SIG-M5 treated with dmso at 0.1 percent for 504 hours (cell line): ENCODE results near the gene BCAS1.

Experiments
- DNase-seq: peaks from one replicate; lab custom pipeline; 2025; ENCODE audit not compliant: unreplicated experiment; lab: John Stamatoyannopoulos, UW

Gene BCAS1

GRCh38 chr20:54054516-54054915 is 15.9 kb downstream of the BCAS1 start:
- DNase-seq, result no peak

GRCh38 chr20:54051068-54051467 is 19.3 kb downstream of the BCAS1 start:
- DNase-seq, result no peak

- no peak for DNase-seq
Observed at GRCh38 chr20:54048891-54049545, 21.4 kb downstream of the BCAS1 start.

- peak; percentile 90 for DNase-seq
Observed at GRCh38 chr20:54048481-54048880, 21.9 kb downstream of the BCAS1 start.

DNA sequence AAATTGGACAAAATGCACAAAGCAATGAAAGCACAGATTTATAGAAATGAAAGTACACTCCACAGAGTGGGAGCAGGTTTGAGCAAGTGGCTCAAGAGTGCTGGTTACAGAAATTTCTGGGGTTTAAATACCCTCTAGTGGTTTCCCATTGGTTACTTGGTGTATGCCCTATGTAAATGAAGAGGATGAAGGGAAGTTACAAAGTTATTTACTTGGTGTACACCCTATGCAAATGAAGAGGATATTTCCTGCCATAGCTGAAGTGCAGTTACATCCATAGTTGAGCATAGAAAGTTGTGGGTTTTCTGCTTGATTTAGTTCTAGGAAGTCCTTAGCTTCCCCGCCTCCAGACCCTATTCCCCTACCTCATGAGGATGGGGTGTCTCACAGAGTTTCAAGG is 22.7 kb downstream of the BCAS1 start:
- DNase-seq, result no peak

- DNase-seq, result no peak
Observed at GRCh38 chr20:54047048-54047447, 23.3 kb downstream of the BCAS1 start.

- peak; percentile 67 for DNase-seq
Observed at GRCh38 chr20:54044156-54044555, 26.2 kb downstream of the BCAS1 start.

- no peak for DNase-seq
Observed at GRCh38 chr20:54043076-54043967, 27.1 kb downstream of the BCAS1 start.

GRCh38 chr20:54042021-54042420 is 28.4 kb downstream of the BCAS1 start:
- DNase-seq, result no peak

DNA sequence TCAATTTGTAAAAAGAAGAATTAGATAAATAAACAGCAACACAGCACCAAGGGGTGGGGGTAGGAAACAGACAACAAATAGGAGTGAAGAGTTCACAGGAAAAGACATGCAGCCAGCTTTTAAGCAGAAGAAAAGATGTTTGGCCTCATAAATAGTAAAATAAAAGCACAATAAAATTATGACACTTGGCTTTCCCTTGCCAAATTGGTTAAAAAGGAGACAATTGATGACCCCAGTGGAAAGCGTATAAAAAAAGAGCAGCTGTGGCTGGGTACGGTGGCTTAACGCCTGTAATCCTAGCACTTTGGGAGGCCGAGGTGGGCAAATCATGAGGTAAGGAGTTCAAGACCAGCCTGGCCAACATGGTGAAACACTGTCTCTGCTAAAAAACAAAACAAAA is 29.1 kb downstream of the BCAS1 start:
- no peak for DNase-seq

- DNase-seq, result no peak
Observed at GRCh38 chr20:54040531-54040930, 29.9 kb downstream of the BCAS1 start.

DNA sequence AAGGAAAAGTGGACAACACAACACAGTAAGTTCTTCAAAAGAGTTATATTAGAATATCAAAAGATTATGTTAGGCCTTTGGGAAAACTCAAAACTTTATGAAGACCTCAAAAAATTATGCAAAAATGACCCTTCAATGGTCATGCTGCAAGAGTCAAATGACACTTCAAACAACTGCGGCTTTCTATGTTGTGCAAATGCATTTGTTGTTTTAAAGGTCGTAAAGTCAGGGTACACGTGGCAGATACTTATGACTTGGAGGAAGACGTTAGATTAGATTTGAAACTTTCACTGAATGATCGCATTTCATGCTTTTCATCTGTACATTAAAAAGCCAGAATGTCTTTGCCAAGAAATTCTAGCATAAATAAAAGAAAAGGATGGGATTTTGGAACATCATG is 31.4 kb downstream of the BCAS1 start:
- no peak for DNase-seq

DNA sequence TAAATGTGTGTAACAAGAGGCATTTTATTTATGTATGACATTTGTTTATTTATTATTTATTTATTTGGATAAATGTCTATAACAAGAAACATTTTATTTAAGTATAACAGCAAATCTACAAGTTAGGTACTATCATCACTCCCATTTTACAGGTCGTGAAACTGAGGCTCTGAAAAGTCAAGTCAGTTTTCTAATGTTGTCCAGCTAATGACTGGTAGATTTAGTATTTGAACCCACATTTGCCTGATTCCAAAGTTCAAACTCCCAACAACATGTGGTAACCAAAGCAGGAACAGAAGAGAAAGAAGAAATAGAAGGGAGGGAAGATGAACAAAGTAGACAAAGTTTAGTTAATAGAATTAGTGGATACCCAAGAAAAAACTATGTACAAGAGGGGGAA is 32.9 kb downstream of the BCAS1 start:
- DNase-seq, result no peak

- DNase-seq, result no peak
Observed at GRCh38 chr20:54029643-54030042, 40.8 kb downstream of the BCAS1 start.

GRCh38 chr20:54029176-54029575 is 41.2 kb downstream of the BCAS1 start:
- DNase-seq, result no peak

DNA sequence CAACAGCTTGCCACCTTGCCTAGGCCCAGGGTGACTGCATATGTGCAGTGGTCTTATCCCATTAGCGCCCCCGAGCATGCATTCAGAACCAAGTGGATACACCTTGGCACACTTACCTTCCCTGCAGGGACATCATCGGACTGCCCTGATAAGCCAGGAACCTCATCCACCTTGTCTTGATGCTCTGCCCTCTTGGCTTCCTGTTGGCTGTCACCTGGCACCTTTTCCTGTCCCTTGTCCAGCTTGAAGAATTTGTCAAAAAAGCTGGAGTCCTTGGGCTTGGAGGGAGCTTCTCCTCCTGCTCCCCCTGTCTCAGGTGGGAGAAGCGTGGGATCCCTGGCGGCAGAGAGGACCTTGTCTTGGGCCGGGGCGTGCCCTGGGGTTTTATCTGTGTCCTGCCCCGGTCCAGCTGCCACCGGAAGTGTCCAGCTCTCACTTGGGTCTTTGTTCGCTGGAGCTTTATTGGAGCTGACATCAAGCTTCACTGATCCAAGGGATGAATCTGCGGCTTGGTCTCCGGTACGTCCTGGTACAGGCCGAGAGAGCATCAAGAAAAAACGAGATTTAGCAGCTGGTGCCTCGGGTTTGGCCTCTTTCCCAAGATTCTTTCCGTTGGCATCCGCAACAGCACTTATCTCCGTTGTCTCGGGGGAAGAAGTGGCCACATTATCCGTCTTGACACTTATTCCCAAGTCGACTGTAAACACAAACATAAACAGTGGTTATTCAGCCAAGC is 42.0 kb downstream of the BCAS1 start:
- DNase-seq, result no peak

DNA sequence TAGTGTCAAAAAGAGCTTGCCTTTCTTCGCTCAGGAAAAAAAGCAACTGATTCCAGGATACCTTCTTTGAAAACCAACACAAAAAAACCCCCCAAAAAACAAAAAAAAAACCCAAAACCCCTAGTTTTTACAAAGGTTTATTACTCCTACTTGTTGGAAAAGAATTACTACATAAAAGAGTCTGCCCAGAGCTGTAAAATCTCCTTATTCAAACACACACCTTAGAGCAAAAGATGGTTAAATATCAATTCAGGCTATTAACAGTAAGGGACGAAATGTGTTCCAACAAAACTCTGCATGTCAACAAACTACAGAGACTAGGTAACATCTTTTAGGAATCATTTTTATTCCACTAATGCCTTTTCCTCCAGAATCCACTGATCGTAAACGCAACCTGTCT is 42.7 kb downstream of the BCAS1 start:
- no peak for DNase-seq

- no peak for DNase-seq
Observed at GRCh38 chr20:54026295-54027064, 43.9 kb downstream of the BCAS1 start.

GRCh38 chr20:54025251-54025771 is 45.1 kb downstream of the BCAS1 start:
- DNase-seq, result no peak

- no peak for DNase-seq
Observed at GRCh38 chr20:54023406-54023805, 47.0 kb downstream of the BCAS1 start.
